Skeletal muscle tissue (tissue), 4 donors: ENCODE data around the gene CASR. TPM values are rescaled to one million over a fixed set of nuclear protein-coding genes. Genes with fewer than 3 reads are reported as not detected.
"Not testable (repeated sequence)": the region's sequence is repeated elsewhere in the genome, so short reads cannot be mapped to it uniquely, and the experiment has no call there.

Source experiments
- H3K27ac ChIP-seq: one replicate; pipeline ENCODE4 v1.7.0; 2013; ENCODE audit warnings: mild to moderate bottlenecking, low read depth, low read length, inconsistent platforms
- H3K27me3 ChIP-seq, 3 donors: one replicate each; pipeline ENCODE4 v1.7.0; 2013; ENCODE audit warnings: low read length in 3 of 3; ENCODE audit not compliant: control insufficient read depth in 3 of 3, insufficient read depth in 3 of 3
- H3K36me3 ChIP-seq, 3 donors: one replicate each; pipeline ENCODE4 v1.7.0; 2013; ENCODE audit warnings: low read length in 3 of 3; ENCODE audit not compliant: control insufficient read depth in 3 of 3, insufficient read depth in 3 of 3
- H3K4me1 ChIP-seq, 3 donors: one replicate each; pipeline ENCODE4 v1.7.0; 2013; ENCODE audit warnings: low read length in 3 of 3, mild to moderate bottlenecking in 3 of 3; ENCODE audit not compliant: control insufficient read depth in 3 of 3, insufficient read depth in 3 of 3
- H3K4me3 ChIP-seq, 3 donors: one replicate each; pipeline ENCODE4 v1.7.0; 2013; ENCODE audit warnings: low read length in 3 of 3
- H3K9ac ChIP-seq, 3 donors: one replicate each; pipeline ENCODE4 v1.7.0; 2013; ENCODE audit warnings: low read length in 3 of 3, mild to moderate bottlenecking in 3 of 3, moderate library complexity in 2 of 3, low read depth in 1 of 3
- H3K9me3 ChIP-seq, 3 donors: one replicate each; pipeline ENCODE4 v1.7.0; 2013; ENCODE audit warnings: low read length in 3 of 3; ENCODE audit not compliant: control insufficient read depth in 3 of 3
- total RNA-seq: library from RNA; depleted of rRNA; stranded (reverse); fragments of >200 nt; gene quantifications from one replicate; pipeline ENCODE4 v1.2.3, GENCODE V29; 2014
- donor health status: Osteomylitis.

Gene CASR
- total RNA-seq, result not detected

GRCh38 chr3:122183521-122183892 lies at the start of gene CASR:
Gene CASR, plus strand, starts transcription at chr3:122183668. Its CDS starts 70,522 bp downstream, at chr3:122254190.
- no peaks in the 10 kb centered on the region for H3K9me3 ChIP-seq
- H3K4me1 ChIP-seq, result peaks cover 0 to 4% (median 0%) of the 10 kb centered on the region in 3 donors
- no peak within 1 kb of the TSS for H3K9ac ChIP-seq
- no peaks in the 10 kb centered on the region for H3K36me3 ChIP-seq
- H3K4me3 ChIP-seq, result no peak within 1 kb of the TSS
- peaks cover 12 to 29% (median 17%) of the 10 kb centered on the region in 3 donors for H3K27me3 ChIP-seq
- no peak within 1 kb of the TSS for H3K27ac ChIP-seq

DNA sequence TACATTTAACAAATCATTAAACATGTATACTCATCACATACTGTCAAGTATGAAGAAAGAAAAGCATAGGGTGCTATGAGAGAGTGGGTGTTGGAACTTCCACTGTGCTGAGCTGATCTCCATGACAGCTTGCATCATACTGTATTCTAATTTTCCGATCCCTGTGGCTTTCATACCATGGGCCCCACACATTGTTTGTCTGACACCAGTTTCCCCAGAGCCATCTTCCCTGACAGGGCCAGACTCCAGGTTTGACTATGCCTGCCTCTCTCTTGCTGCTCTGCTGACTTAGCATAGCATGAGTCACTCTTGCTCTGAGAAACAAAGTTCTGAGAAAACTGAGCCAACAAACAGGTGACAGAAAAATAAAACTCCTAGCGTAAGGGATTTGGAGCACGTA lies 37.0 kb upstream of the CASR start:
- Histone ChIP-seq H3K9me3 (no peaks in the 10 kb centered on the region), H3K4me3 (no peak overlapping the region), H3K27ac (no peak overlapping the region), H3K27me3 (no peaks in the 10 kb centered on the region), H3K4me1 (no peaks in the 10 kb centered on the region), H3K36me3 (no peaks in the 10 kb centered on the region), H3K9ac (no peak overlapping the region)

GRCh38 chr3:122148941-122149627 lies 34.4 kb upstream of the CASR start:
- Histone ChIP-seq H3K36me3 (no peaks in the 10 kb centered on the region), H3K4me1 (no peaks in the 10 kb centered on the region), H3K27ac (no peak overlapping the region), H3K9me3 (peaks cover 0 to 3% (median 3%) of the 10 kb centered on the region in 3 donors), H3K4me3 (no peak overlapping the region), H3K27me3 (no peaks in the 10 kb centered on the region), H3K9ac (no peak overlapping the region)

- H3K9me3 ChIP-seq, result peaks cover 3 to 8% (median 4%) of the 10 kb centered on the region in 3 donors
- no peaks in the 10 kb centered on the region for H3K27me3 ChIP-seq
- H3K27ac ChIP-seq, result no peak overlapping the region
- no peak overlapping the region for H3K9ac ChIP-seq
- no peaks in the 10 kb centered on the region for H3K4me1 ChIP-seq
- no peaks in the 10 kb centered on the region for H3K36me3 ChIP-seq
- no peak overlapping the region for H3K4me3 ChIP-seq
These were observed 32.0 kb upstream of the CASR start for GRCh38 chr3:122151480-122151879.

DNA sequence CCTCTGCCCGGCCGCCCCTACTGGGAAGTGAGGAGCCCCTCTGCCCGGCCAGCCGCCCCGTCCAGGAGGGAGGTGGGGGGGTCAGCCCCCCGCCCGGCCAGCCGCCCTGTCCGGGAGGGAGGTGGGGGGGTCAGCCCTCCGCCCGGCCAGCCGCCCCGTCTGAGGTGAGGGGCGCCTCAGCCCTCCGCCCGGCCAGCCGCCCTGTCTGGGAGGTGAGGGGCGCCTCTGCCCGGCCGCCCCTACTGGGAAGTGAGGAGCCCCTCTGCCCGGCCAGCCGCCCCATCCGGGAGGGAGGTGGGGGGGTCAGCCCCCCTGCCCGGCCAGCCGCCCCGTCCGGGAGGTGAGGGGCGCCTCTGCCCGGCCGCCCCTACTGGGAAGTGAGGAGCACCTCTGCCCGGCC lies 18.5 kb upstream of the CASR start:
- not testable (repeated sequence) for H3K9ac ChIP-seq, H3K27me3 ChIP-seq, H3K27ac ChIP-seq

GRCh38 chr3:122167630-122168029 lies 15.8 kb upstream of the CASR start:
- H3K9ac ChIP-seq, result no peak overlapping the region
- peaks cover 0 to 6% (median 0%) of the 10 kb centered on the region in 3 donors for H3K9me3 ChIP-seq
- no peaks in the 10 kb centered on the region for H3K36me3 ChIP-seq
- no peaks in the 10 kb centered on the region for H3K27me3 ChIP-seq
- no peak overlapping the region for H3K4me3 ChIP-seq
- no peaks in the 10 kb centered on the region for H3K4me1 ChIP-seq
- H3K27ac ChIP-seq, result no peak overlapping the region

More for the DNA sequence above, 18.5 kb upstream of the CASR start:
- not testable (repeated sequence) for H3K4me1 ChIP-seq, H3K4me3 ChIP-seq, H3K36me3 ChIP-seq, H3K9me3 ChIP-seq

DNA sequence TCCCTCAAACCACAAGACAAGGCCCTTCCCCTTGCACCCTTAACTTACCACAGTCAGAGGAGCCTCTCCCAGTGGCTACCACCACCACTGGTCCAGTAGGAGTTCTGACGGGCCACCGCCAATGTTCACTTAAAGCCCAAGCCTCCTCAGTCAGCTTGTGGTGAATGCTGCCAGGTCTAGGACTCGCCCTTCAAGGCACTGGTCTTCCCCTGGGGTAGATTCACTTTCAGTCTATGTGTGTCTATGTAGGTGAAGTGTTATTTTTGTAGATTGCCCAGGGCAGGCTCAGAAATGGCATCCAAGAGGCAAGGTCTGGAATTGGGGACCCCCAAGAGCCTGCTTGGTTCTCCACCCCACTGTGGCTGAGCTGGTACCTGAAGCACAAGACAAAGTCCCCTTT lies 15.4 kb upstream of the CASR start:
- Histone ChIP-seq H3K4me1 (no peaks in the 10 kb centered on the region), H3K9ac (no peak overlapping the region), H3K36me3 (no peaks in the 10 kb centered on the region), H3K27me3 (no peaks in the 10 kb centered on the region), H3K27ac (no peak overlapping the region), H3K9me3 (peaks cover 0 to 6% (median 0%) of the 10 kb centered on the region in 3 donors), H3K4me3 (no peak overlapping the region)

GRCh38 chr3:122169911-122170310 lies 13.6 kb upstream of the CASR start:
- no peak overlapping the region for H3K27ac ChIP-seq
- H3K4me3 ChIP-seq, result no peak overlapping the region
- no peaks in the 10 kb centered on the region for H3K36me3 ChIP-seq
- H3K4me1 ChIP-seq, result no peaks in the 10 kb centered on the region
- peaks cover 0 to 6% (median 0%) of the 10 kb centered on the region in 3 donors for H3K9me3 ChIP-seq
- no peak overlapping the region for H3K9ac ChIP-seq
- H3K27me3 ChIP-seq, result no peaks in the 10 kb centered on the region

DNA sequence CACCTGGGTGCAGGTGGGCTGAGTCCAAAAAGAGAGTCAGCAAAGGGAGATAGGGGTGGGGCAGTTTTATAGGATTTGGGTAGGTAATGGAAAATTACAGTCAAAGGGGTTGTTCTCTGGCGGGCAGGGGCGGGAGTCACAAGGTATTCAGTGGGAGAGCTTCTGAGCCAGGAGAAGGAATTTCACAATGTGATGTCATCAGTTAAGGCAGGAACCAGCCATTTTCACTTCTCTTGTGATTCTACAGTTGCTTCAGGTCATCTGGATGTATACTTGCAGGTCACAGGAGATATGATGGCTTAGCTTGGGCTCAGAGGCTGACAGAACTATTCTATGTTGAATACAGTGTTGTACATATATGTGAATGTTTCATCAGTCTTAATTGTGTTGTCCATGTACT lies 12.1 kb upstream of the CASR start:
- H3K4me1 ChIP-seq, H3K36me3 ChIP-seq, H3K27me3 ChIP-seq, H3K27ac ChIP-seq, H3K4me3 ChIP-seq, H3K9ac ChIP-seq, H3K9me3 ChIP-seq: not testable (repeated sequence)

DNA sequence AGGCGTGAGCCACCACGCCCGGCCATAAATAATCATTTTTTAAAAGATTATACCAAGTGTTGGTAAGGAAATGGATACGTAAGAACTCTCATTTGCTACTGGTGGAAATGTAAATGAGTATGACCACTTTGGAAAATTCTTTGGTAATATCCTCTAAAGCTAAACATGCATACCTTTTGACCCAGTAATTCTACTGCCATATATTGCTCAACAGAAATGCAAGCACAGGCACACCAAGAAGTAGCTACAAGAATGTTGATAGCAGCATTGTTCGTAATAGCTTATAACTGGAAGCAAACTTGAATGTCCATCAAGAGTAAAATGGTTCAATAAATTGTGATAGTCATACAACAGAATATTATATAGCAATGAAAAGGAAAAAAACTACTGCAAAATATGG lies 4.8 kb upstream of the CASR start:
- H3K9me3 ChIP-seq, result no peaks in the 10 kb centered on the region
- H3K27ac ChIP-seq, result no peak overlapping the region
- peaks cover 4 to 8% (median 7%) of the 10 kb centered on the region in 3 donors for H3K27me3 ChIP-seq
- H3K36me3 ChIP-seq, result no peaks in the 10 kb centered on the region
- no peak overlapping the region for H3K4me3 ChIP-seq
- peaks cover 0 to 2% (median 0%) of the 10 kb centered on the region in 3 donors for H3K4me1 ChIP-seq
- no peak overlapping the region for H3K9ac ChIP-seq
